UCSD-AML1 (cell line): Measurements from ENCODE around the gene YIPF2.
A peak's percentile ranks its signal among the peaks of the same experiment; 100 is the strongest.
"Not testable (repeated sequence)": the region's sequence is repeated elsewhere in the genome, so short reads cannot be mapped to it uniquely, and the experiment has no call there.

ENCODE experiments used
- DNase-seq: peaks from one replicate; lab custom pipeline; 2025; ENCODE audit not compliant: unreplicated experiment; lab: John Stamatoyannopoulos, UW

Gene YIPF2

GRCh38 chr19:10928563-10929401 is at the start of gene YIPF2, which contains the start of gene TIMM29:
TSS of gene YIPF2 (minus strand) at chr19:10928639. CDS start at chr19:10928410, 229 bp downstream.
TSS of gene TIMM29 (plus strand) at chr19:10928811. CDS start at chr19:10928823, 12 bp downstream.
- DNase-seq = peak; percentile 96

DNA sequence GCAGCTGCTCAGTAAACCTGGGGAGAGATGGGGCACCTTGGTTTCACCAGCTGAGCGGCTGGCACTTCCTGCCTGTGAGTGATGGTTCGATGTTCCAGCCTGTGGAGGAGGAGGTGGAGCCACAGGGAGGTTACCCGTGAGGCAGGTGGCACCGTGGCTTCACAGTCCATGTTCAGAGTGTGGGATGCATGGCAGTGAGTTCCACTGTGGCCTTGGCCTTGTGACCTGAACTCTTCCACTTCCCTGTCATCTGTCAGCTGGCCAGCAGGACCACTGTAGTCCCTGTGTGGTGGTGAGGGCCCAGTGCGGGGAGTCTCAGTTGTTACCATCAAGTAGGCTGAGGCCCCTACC is 49.3 kb upstream of the YIPF2 start:
- DNase-seq = no peak

DNA sequence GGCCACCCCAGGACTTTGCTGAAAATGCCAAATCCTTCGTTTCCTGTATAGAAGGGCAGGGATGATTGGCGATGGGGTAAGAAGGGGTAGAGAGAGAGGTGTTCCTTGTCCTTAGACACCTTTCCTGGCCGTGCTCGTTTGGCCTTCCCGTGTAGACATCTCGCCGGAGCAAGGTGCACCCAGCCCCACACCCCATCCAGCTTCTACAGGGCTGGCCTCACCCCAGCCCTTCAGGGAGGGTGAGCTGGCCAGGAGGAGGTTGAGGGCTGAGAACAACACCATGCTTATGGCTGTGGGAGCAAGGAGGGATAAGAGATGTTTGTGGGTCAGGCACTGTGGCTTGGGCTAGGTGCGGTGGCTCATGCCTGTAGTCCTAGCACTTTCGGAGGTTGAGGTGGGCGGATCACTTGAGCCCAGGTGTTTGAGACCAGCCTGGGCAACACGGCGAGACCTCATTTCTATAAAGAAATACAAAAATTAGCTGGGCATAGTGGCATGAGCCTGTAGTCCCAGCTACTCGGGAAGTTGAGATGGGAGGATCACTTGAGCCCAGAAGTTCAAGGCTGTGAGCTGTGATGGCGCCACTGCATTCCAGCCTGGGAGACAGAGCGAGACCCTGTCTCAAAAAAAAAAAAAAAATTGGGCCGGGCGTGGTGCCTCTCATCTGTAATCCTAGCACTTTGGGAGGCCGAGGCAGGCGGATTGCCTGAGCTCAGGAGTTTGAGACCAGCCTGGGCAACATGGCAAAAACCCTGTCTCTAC is 47.9 kb upstream of the YIPF2 start:
- no peak for DNase-seq

DNA sequence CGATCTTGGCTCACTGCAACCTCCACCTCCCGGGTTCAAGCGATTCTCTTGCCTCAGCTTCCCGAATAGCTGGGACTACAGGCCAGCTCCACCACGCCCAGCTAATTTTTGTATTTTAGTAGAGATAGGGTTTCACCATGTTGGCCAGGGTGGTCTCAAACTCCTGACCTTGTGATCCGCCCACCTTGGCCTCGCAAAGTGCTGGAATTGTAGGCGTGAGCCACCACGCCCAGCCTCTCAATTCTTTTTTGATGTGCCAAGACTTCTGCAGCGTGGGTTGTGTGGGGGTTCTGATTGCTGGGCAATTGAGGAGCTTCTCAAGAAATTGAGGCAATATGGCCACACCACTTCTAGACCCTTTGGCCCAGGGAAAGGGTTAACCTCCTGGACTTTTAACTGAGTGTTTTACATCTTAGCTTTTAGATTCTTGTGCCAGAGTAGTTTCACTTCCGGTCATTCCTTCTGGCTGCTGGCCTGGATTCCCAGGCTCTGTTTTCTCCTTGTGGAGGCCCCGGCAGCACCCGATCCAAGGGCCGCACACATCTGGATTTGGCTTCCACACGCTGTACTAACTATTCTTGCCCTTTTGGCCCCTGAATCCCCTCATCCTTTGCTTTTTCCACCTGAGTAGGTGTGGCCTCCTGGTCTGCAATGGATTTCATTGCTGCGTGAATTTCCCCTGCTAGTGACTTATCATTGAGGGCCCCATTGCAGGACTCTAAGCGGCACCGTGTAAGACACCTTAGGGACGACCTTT is 47.1 kb upstream of the YIPF2 start:
- no peak for DNase-seq

GRCh38 chr19:10971107-10971726 is 42.8 kb upstream of the YIPF2 start:
- DNase-seq = no peak

- no peak for DNase-seq
Measured at GRCh38 chr19:10968527-10969135, 40.2 kb upstream of the YIPF2 start.

DNA sequence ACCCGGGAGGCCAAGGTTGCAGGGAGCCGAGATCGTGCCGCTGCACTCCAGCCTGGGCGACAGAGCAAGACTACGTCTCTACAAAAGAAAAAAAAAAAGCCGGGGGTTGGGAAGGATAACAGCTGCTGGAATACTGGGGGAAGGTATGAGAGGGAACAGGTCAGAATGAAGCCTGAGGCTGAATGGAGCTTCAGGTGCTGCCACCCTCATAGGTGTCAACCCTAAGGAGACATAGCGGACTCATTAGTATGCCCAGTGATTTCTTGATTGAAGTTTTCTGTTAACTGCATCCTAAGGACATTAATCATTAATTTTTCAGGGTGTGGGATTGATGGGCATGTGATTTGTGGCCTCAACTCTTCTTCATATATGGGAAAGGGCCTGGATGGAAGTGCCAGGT is 38.4 kb upstream of the YIPF2 start:
- no peak for DNase-seq

- DNase-seq = no peak
Measured at GRCh38 chr19:10965398-10965797, 37.0 kb upstream of the YIPF2 start.

GRCh38 chr19:10964903-10965302 is 36.5 kb upstream of the YIPF2 start:
- no peak for DNase-seq

DNA sequence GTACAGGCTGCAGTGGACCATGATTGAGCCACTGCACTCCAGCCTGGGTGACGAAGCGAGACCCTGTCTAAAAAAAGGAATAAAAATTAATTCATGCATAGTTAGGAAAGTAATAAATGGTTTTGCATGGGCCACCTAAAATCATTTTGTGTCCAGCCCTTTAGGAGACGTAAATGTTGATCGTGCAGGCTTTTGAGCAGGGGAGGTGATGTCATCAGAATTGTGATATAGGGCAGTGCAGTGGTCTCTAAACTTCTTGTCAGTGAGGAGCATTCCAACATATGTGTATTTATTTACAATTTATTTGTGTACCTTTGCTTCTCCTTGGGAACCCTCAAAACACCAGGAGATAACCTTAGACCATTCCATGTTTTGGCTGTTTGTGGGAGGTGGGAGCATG is 35.4 kb upstream of the YIPF2 start:
- DNase-seq = no peak

GRCh38 chr19:10962863-10963262 is 34.4 kb upstream of the YIPF2 start:
- no peak for DNase-seq

DNA sequence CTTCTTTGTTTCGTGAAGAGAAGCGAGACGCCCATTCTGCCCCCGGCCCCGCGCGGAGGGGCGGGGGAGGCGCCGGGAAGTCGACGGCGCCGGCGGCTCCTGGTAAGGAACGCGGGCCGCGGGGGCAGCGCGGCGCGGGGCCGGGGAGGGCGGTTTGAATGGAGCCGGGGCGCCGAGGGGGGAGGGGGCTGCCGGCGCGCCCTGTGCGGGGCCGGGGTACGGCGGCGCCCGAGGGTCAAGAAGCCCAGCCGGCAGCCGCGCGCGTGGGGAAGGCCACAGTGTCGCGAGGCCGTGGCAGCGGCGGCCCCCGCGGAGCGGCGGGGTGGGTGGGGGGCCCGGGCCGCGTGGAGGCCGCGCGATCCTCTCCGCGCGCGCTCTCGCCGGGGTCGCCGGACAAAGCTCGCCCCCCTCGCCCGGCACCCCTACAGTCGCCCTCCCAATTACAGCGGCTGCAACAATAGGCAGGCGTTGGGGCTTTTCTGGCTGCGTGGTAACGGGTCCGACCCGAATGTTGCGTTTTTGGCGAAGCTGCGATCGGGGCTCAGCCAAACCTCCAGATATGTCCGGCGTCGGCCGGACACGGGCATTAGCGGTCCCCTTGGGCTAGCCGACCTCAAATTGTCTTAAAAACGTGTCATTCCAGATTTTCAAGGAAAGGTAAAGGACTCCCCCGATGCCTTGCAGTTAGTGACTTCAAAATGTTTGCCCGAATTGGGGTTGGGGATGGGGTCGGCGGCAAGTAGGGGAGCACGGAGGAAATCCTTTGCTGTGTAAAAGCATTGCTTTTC is 32.8 kb upstream of the YIPF2 start:
- peak; percentile 87 for DNase-seq

- peak; percentile 99 for DNase-seq
Measured at GRCh38 chr19:10960314-10961072, 32.1 kb upstream of the YIPF2 start, which contains the start of gene SMARCA4. TSS of gene SMARCA4 (plus strand) at chr19:10961030. CDS start at chr19:10984152, 23,122 bp downstream.

DNA sequence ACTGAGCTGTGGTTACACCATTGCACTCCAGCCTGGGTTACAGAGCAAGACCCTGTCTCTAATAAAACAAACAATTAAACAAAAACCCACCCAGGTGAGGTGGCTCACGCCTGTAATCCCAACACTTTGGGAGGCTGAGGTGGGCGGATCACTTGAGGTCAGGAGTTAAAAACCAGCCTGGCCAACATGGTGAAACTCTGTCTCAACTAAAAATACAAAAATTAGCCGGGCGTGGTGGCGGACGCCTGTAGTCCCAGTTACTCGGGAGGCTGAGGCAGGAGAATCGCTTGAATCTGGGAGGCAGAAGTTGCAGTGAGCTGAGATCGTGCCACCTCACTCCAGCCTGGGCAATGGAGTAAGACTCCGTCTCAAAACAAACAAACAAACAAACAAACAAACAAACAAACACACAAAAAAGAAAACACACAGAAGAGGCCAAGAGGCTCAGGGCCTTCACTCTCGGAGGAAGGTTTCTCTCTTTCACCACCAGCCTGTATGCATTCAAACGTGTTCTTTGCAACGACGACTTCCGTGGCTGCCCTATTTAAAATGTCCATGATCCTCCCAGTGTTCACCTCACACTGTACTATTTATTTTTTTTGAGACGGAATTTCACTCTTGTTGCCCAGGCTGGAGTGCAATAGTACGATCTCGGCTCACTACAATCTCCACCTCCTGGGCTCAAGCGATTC is 31.0 kb upstream of the YIPF2 start:
- DNase-seq = not testable (repeated sequence)

DNA sequence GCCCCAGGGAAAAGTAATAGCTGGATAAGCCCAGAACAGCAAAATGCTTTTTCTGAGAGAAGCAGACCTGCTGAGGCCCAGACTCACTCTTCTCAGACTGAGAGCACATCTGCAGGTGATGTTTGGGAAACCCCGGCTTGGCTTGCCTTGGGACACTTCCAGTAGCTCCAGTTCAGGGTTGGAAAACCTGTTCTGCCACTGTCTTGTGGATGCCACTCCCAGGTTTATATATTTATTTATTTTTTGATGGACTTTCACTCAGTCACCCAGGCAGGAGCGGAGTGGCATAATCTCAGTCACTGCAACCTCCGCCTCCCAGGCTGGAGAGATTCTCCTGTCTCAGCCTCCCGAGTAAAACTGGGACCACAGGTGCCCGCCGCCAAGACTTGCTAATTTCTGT is 24.4 kb upstream of the YIPF2 start:
- no peak for DNase-seq

GRCh38 chr19:10946958-10947657 is 18.7 kb upstream of the YIPF2 start:
- no peak for DNase-seq

- no peak for DNase-seq
Measured at GRCh38 chr19:10945264-10945663, 16.8 kb upstream of the YIPF2 start.

- DNase-seq = not testable (repeated sequence)
Measured at GRCh38 chr19:10943412-10943811, 15.0 kb upstream of the YIPF2 start.
